ENCODE results near the gene FSIP1.

FSIP1 gene

GRCh38 chr15:39597336-39597735, 185.3 kb downstream of the FSIP1 start:
- TF ChIP-seq, protein P1, sequence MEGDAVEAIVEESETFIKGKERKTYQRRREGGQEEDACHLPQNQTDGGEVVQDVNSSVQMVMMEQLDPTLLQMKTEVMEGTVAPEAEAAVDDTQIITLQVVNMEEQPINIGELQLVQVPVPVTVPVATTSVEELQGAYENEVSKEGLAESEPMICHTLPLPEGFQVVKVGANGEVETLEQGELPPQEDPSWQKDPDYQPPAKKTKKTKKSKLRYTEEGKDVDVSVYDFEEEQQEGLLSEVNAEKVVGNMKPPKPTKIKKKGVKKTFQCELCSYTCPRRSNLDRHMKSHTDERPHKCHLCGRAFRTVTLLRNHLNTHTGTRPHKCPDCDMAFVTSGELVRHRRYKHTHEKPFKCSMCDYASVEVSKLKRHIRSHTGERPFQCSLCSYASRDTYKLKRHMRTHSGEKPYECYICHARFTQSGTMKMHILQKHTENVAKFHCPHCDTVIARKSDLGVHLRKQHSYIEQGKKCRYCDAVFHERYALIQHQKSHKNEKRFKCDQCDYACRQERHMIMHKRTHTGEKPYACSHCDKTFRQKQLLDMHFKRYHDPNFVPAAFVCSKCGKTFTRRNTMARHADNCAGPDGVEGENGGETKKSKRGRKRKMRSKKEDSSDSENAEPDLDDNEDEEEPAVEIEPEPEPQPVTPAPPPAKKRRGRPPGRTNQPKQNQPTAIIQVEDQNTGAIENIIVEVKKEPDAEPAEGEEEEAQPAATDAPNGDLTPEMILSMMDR (IDR thresholded peaks at IDR 0.05; ENCODE audit: insufficient read depth, low read length, poor library complexity, severe bottlenecking), result no peak
- no peak overlapping the region for H3K4me3 ChIP-seq (replicated peaks; ENCODE audit: low read depth, low read length)
- DNase-seq (ENCODE audit: extremely low read depth, insufficient read length), result no peak
- H3K27me3 ChIP-seq (replicated peaks; ENCODE audit: control insufficient read depth, insufficient read depth, low read length), result no peaks in the 10 kb centered on the region
- H3K36me3 ChIP-seq (ENCODE audit: control insufficient read depth, insufficient read depth, low read length), result no peaks in the 10 kb centered on the region

GRCh38 chr15:39596358-39597051, 186.1 kb downstream of the FSIP1 start:
- TF ChIP-seq, protein P1 (IDR thresholded peaks at IDR 0.05; ENCODE audit: insufficient read depth, low read length, poor library complexity, severe bottlenecking), result no peak
- DNase-seq (ENCODE audit: extremely low read depth, insufficient read length), result no peak
- Histone ChIP-seq H3K36me3 (ENCODE audit: control insufficient read depth, insufficient read depth, low read length) (no peaks in the 10 kb centered on the region), H3K27me3 (replicated peaks; ENCODE audit: control insufficient read depth, insufficient read depth, low read length) (no peaks in the 10 kb centered on the region), H3K4me3 (replicated peaks; ENCODE audit: low read depth, low read length) (no peak overlapping the region)

DNA sequence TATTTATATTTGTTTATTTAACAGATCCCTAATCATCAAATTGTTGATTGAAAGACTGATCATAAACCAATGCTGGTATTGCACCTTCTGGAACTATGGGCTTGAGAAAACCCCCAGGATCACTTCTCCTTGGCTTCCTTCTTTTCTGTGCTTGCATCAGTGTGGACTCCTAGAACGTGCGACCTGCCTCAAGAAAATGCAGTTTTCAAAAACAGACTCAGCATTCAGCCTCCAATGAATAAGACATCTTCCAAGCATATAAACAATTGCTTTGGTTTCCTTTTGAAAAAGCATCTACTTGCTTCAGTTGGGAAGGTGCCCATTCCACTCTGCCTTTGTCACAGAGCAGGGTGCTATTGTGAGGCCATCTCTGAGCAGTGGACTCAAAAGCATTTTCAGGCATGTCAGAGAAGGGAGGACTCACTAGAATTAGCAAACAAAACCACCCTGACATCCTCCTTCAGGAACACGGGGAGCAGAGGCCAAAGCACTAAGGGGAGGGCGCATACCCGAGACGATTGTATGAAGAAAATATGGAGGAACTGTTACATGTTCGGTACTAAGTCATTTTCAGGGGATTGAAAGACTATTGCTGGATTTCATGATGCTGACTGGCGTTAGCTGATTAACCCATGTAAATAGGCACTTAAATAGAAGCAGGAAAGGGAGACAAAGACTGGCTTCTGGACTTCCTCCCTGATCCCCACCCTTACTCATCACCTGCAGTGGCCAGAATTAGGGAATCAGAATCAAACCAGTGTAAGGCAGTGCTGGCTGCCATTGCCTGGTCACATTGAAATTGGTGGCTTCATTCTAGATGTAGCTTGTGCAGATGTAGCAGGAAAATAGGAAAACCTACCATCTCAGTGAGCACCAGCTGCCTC, 187.1 kb downstream of the FSIP1 start:
- TF ChIP-seq, protein P1 (IDR thresholded peaks at IDR 0.05; ENCODE audit: insufficient read depth, low read length, poor library complexity, severe bottlenecking), result no peak
- DNase-seq (ENCODE audit: extremely low read depth, insufficient read length), result no peak
- H3K36me3 ChIP-seq (ENCODE audit: control insufficient read depth, insufficient read depth, low read length), result no peaks in the 10 kb centered on the region

GRCh38 chr15:39594446-39595337, 187.9 kb downstream of the FSIP1 start:
- TF ChIP-seq, protein P1 (IDR thresholded peaks at IDR 0.05; ENCODE audit: insufficient read depth, low read length, poor library complexity, severe bottlenecking), result no peak
- no peaks in the 10 kb centered on the region for H3K36me3 ChIP-seq (ENCODE audit: control insufficient read depth, insufficient read depth, low read length)

More for the DNA sequence above, 187.1 kb downstream of the FSIP1 start:
- H3K4me3 ChIP-seq (replicated peaks; ENCODE audit: low read depth, low read length), result no peak overlapping the region
- H3K27me3 ChIP-seq (replicated peaks; ENCODE audit: control insufficient read depth, insufficient read depth, low read length), result no peaks in the 10 kb centered on the region

GRCh38 chr15:39593656-39594445, 188.8 kb downstream of the FSIP1 start:
- H3K36me3 ChIP-seq (ENCODE audit: control insufficient read depth, insufficient read depth, low read length), result no peaks in the 10 kb centered on the region
- no peak for DNase-seq (ENCODE audit: extremely low read depth, insufficient read length)
- H3K27me3 ChIP-seq (replicated peaks; ENCODE audit: control insufficient read depth, insufficient read depth, low read length), result no peaks in the 10 kb centered on the region
- TF ChIP-seq, protein P1 (IDR thresholded peaks at IDR 0.05; ENCODE audit: insufficient read depth, low read length, poor library complexity, severe bottlenecking), result peak; percentile 29
- H3K4me3 ChIP-seq (replicated peaks; ENCODE audit: low read depth, low read length), result no peak overlapping the region

More at GRCh38 chr15:39594446-39595337, 187.9 kb downstream of the FSIP1 start:
- no peak for DNase-seq (ENCODE audit: extremely low read depth, insufficient read length)
- Histone ChIP-seq H3K27me3 (replicated peaks; ENCODE audit: control insufficient read depth, insufficient read depth, low read length) (no peaks in the 10 kb centered on the region), H3K4me3 (replicated peaks; ENCODE audit: low read depth, low read length) (no peak overlapping the region)

Data from GM06990 (cell line).